Measurements from ENCODE around the gene DYSF.

Gene DYSF

DNA sequence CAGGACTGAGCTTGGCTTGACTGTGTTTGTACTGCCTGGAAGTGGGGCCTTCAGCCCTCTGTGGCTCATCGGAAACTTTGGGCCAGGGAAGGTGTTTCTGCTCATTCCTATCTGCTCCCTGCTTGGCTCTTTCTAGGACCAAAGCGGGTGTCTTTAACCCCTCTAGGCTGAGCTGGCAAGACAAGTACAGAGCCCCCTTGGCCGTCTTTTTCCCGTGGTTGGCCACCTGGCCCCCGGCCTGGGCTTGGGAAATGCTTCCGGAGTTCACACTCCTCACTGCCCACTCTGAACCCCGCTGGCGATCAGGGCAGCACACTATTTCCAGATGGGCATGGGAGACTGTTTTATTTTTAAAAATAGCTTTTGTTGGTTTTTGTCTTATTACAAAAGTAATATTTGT is 243.0 kb downstream of the DYSF start:
- Mint-ChIP-seq H3K27me3 (no peaks in the 10 kb centered on the region), H3K36me3 (ENCODE audit: low read depth) (no peaks in the 10 kb centered on the region), H3K4me1 (ENCODE audit: low read depth) (no peaks in the 10 kb centered on the region), H3K9me3 (no peaks in the 10 kb centered on the region), H3K4me3 (no peak overlapping the region), H3K27ac (no peak overlapping the region)

DNA sequence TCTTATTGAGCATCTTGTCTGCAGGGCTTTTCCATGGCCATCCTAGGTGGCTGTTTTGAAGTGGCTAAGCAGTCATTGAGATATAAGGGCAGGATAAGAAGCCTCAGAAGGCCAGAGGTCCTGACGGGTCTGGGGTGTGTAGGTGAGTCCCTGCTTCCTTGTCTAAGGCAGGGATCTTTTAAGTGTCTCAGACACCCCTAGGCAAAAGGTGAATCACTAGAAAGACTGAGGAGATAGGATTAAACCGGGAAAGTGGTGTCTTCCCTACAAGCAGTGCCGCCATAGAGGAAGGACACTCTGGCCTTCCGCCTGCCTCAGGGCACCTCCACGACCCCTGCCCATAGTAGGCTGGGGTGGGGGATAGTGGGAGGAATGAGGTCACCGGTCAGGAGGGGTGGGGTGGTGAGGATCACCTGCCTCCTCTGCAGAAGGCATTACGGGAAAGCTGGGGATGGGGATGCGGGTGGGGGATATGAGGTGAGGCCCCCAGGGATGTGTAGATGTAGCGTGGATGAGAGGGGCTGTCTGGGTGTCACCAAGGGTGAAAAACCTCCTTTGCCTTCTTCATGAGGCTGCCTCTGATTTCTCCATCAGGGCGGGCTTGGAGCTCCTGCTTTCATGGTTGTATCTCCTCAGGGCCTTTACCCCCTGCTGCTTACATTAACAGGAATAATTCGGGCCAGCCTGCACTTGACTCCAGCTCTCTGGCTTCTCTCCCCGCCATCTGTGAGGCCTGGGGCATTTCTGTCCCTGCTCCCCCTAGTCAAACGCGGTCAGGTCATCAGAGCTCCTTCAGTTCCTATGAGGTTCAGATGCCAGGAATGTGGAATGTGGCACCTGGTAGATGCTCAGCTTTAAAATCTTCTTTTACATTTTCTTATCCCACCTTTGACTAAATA is 244.0 kb downstream of the DYSF start:
- Mint-ChIP-seq H3K4me1 (ENCODE audit: low read depth) (no peaks in the 10 kb centered on the region), H3K4me3 (no peak overlapping the region), H3K36me3 (ENCODE audit: low read depth) (no peaks in the 10 kb centered on the region), H3K27me3 (no peaks in the 10 kb centered on the region), H3K9me3 (no peaks in the 10 kb centered on the region), H3K27ac (no peak overlapping the region)

DNA sequence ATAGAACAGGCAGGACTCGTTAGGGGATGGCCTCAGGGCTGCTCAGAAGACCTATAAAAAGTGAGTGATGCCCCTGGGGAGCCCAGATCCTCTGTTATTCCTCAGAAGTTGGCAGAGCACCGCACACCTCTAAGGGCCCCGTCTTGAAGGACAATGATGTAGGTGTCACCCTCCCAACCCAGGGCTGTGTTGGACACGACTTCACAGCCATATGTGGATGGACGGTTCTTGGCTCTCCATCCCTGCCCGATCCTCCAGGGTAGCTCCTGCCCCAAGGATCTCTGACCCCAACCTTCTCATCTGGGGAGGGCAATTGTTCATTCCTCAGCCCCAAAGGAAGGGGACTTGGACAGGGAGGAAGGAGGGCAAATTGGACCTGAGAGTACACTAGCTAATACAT is 246.1 kb downstream of the DYSF start:
- H3K4me3 Mint-ChIP-seq, result no peak overlapping the region
- H3K27ac Mint-ChIP-seq, result no peak overlapping the region
- H3K36me3 Mint-ChIP-seq (ENCODE audit: low read depth), result no peaks in the 10 kb centered on the region
- H3K27me3 Mint-ChIP-seq, result no peaks in the 10 kb centered on the region
- no peaks in the 10 kb centered on the region for H3K4me1 Mint-ChIP-seq (ENCODE audit: low read depth)
- no peaks in the 10 kb centered on the region for H3K9me3 Mint-ChIP-seq

DNA sequence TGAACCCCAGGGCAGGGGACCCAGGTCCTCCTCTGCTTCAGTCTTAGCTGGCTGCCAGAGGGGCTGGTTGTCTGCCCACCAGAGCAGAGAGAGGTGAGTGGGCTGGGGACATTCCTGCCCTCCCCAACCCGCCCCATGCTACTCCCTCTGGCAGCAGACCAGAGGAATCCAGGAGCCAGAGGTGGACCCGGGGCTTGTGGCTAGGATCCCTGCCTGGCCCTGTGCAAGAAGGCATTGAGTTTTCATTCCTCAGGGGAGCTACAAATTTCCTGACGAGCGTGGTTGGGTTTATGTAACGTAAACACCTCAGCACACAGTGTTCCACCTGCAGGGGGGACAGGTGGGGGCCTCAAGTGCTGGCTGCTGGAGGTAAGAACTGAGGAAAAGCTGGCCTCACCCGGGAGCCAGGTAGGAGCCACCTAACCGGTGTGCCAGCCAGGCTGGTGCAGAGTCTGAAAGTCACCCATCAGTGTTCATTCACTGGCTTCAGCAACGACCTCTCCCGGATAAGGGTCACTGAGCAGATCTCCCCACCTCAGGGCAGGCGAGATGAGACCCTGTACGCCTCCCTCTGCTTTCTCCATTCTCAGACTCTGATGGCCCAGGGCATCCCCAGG is 246.8 kb downstream of the DYSF start:
- no peaks in the 10 kb centered on the region for H3K36me3 Mint-ChIP-seq (ENCODE audit: low read depth)
- H3K9me3 Mint-ChIP-seq, result no peaks in the 10 kb centered on the region
- no peaks in the 10 kb centered on the region for H3K27me3 Mint-ChIP-seq
- H3K27ac Mint-ChIP-seq, result no peak overlapping the region
- no peaks in the 10 kb centered on the region for H3K4me1 Mint-ChIP-seq (ENCODE audit: low read depth)
- no peak overlapping the region for H3K4me3 Mint-ChIP-seq

DNA sequence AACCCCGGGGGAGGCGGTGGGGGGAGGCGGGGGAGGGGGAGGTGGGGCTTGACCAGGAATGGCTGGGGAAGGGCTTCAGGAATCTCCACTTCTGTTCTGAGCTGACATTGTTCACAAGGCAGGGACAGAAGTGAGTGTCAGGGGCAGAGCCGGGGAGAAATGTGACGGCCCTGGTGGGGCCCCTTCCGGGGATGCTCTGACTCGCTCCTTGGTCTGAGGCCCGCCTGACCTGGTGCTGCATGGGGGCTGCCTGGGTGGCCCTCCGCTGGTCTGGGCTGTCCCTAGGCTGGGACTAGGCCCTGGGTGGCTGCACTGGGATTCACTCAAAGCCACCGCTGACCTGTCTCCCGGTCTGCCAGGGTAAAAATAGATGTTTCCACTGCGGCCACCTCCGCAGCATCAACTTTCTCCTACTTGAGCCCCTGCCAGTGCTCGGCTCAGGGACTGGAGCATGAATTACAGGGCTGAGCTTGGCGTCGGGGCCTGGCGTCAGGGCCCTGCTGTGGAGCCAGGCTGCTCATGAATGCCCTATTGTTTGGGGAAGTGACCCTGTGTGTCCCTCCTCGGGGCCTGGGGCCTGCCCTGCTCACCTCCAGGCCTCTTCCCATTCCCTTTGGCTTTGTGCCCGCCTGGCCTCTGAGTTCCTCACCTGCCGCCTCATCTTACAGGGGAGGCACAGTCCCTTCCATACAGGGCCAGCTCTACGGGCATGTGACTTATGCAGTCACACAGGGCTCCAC is 247.5 kb downstream of the DYSF start:
- H3K9me3 Mint-ChIP-seq, result no peaks in the 10 kb centered on the region
- H3K4me1 Mint-ChIP-seq (ENCODE audit: low read depth), result no peaks in the 10 kb centered on the region
- H3K36me3 Mint-ChIP-seq (ENCODE audit: low read depth), result no peaks in the 10 kb centered on the region
- no peak overlapping the region for H3K4me3 Mint-ChIP-seq
- no peaks in the 10 kb centered on the region for H3K27me3 Mint-ChIP-seq
- no peak overlapping the region for H3K27ac Mint-ChIP-seq

DNA sequence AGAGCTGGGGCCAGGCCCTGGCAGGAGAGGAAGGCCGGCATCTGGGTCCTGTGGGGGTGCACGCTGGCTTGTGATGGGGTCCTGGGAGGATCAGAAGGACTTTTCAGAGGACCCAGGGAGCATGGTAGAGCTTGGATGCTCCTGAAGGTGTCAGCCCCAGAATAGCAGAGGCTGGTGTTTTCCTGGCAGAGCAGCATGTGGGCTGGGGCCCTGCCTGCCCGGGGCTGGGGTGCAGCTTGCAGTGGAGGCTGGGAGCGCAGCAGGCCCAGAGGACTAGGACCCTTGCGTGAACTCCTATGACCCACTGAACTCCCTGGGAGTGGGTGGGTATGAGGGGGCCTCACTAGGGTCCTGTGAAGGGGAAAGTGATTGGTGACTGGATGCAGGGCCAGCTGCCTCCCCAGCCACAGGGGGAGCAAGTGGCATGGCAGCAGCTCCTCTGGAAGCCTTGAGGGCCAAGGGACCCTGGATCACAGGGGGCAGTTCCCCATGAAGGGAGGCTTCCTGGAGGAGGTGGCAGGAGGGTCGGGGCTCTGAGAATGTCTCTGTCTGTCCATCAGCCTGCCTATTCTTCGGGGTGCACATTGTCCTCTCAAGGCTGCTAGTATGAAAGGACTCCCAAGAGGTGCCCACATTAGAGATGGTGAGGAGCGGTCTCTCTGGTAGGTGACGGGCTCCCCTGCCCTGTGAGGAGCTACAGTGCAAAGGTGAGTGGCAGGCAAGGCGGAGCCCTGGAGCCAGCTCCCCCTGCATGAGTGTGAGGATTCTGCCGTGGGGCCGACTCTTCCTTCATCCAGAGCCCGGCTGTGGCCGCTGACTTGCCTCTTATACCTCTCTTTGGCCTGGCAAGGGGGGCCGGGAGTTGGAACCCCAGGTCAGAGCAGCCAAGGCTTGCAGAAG is 249.0 kb downstream of the DYSF start:
- Mint-ChIP-seq H3K27ac (no peak overlapping the region), H3K27me3 (no peaks in the 10 kb centered on the region), H3K4me3 (no peak overlapping the region), H3K4me1 (ENCODE audit: low read depth) (no peaks in the 10 kb centered on the region), H3K9me3 (no peaks in the 10 kb centered on the region), H3K36me3 (ENCODE audit: low read depth) (no peaks in the 10 kb centered on the region)

DNA sequence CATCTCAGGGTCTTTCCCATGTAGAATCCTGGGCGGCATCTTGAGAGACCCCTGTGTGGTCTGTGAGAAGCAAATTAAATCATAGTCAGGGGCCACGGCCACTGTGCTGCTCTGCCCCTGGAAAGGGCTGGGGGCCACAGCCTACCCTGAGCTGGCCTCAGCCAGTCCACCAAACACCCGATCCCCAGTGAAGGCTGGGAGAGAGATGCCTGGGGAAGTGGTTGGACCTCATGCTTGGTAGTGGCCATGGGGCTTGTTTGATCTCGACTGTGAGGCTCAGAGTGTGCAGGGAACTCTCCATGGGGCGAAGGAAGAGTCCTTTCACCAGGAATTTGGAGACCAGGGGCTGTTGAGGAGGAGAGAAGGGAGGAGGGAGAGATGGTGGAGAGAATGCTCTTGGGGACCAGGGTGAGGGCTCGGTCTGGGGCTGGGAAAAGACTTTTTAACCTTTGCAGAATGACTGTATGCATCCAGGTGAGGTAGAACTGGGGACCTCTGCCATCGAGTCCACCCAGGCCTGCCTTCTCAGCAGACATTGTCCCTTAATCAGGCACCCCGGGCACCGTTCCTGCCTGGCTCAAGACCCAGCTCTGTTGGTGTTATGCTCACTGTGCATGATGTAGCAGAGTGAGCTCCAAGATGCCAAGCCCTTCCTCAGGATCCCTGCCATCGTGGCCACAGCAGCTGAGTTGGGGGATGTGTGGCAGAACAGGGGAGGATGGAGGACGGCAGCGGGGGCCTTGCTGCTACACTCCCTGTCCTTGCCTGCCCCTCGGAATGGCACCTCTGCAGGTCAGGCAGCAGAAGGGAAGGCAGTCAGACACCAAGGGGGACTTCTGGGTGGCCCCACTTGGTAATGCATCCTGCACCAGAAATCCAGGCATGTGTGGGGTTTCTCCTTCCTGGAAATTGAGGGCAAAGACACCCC is 249.9 kb downstream of the DYSF start:
- H3K27me3 Mint-ChIP-seq, result no peaks in the 10 kb centered on the region
- no peaks in the 10 kb centered on the region for H3K9me3 Mint-ChIP-seq
- H3K4me1 Mint-ChIP-seq (ENCODE audit: low read depth), result no peaks in the 10 kb centered on the region
- H3K27ac Mint-ChIP-seq, result no peak overlapping the region
- no peaks in the 10 kb centered on the region for H3K36me3 Mint-ChIP-seq (ENCODE audit: low read depth)
- no peak overlapping the region for H3K4me3 Mint-ChIP-seq

DNA sequence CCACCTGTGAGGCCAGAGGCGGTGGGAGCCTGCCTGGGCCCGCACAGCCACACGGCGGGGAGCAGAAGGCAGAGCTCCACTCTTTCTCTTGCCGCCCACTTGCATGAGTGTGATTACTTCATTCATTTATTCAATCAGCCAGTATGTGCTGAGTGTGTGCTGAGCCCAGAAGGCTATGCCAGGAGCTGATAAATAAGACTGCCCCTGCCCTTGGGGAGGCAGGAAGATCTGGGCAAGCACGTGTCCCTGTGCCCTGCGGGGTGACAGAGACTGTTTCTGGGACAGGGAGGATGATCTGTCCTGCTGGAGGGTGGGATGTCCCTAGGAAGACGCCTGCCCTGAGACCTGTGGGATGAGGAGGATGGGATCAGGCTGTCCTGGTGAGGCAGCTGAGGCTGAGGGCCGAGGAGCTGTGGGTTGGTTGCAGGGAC is 250.8 kb downstream of the DYSF start:
- Mint-ChIP-seq H3K4me3 (no peak overlapping the region), H3K27me3 (no peaks in the 10 kb centered on the region), H3K27ac (no peak overlapping the region), H3K36me3 (ENCODE audit: low read depth) (no peaks in the 10 kb centered on the region), H3K9me3 (no peaks in the 10 kb centered on the region), H3K4me1 (ENCODE audit: low read depth) (no peaks in the 10 kb centered on the region)

DNA sequence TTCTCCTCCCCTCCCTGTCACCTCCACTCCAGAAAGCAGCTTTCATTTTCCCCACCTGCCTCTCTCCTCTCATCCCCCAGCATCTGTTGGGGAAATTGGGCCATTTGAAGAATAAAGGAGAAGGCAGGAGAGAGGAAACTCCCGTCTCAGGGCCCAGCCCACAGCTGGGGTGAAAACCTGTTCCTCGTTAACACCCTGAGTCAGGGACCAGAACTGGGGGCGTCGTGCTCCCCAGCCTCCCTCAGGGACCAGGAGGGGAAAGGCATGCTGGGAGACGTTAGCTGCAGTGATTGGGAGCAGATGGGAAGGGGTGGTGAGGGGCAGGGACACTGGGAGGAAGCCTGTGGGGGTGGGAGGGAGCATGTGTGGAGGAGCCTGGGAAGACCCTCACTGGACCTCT is 251.3 kb downstream of the DYSF start:
- Mint-ChIP-seq H3K27ac (no peak overlapping the region), H3K4me1 (ENCODE audit: low read depth) (no peaks in the 10 kb centered on the region), H3K9me3 (no peaks in the 10 kb centered on the region)

DNA sequence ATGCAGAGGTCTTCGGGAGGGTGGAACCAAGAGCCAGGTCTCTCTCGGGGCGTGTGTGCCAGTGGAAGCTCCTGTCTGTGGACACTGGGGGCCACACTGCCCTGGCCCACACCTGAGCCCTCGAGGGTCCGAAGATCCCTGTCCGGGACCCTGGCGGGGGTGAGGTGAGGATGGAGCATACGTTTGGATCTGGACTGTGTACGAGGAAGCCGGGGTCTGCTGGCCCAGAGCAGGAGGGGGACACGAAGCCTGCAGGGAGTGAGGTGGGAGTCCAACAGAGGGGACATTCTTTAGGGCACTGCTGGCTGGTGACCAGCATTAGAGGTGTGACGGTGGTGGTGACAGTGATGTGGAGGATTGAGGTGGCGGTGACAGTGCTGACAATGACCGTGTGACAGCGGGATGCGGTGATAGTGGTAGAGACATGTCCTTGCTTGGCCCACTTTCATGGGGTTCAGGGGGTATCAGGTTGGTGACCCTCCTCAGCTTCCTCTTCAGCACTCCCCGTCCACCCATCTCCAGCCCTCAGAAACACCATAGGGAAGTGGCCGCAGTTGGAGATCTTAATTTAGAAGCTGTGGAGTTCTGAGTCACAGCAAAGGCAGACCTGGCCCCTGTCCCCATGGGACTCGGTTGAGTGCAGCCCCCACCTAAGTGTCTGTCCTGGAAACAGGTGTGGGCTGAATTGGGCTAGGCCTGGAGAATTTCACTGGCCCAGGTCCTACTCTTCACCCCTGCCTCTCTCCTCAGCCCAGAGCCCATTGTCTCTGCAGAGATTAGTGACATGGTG is 252.0 kb downstream of the DYSF start:
- Mint-ChIP-seq H3K4me1 (ENCODE audit: low read depth) (no peaks in the 10 kb centered on the region), H3K27ac (no peak overlapping the region), H3K36me3 (ENCODE audit: low read depth) (no peaks in the 10 kb centered on the region), H3K9me3 (no peaks in the 10 kb centered on the region), H3K27me3 (no peaks in the 10 kb centered on the region), H3K4me3 (no peak overlapping the region)

More for the DNA sequence above, 251.3 kb downstream of the DYSF start:
- Mint-ChIP-seq H3K36me3 (ENCODE audit: low read depth) (no peaks in the 10 kb centered on the region), H3K4me3 (no peak overlapping the region), H3K27me3 (no peaks in the 10 kb centered on the region)

DNA sequence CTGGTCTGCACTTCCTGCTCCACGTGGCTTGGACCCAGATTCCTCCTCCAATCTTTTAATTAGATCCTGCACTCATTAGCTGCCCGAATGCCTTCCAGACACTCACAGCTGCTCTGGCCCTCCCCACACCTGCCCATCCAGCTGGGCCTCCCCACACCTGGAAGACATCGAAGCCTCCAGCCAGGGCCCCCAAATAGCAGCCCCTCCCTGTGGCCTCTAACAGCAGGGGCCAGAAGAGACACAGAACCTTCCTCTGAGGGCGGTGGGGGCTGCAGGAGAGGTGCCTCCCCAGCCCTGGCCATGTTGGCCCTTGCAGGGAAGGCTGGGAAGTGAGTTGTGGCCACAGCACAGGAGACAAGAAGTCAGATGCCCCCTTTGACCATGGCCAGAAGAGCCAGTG is 252.8 kb downstream of the DYSF start:
- Mint-ChIP-seq H3K4me3 (no peak overlapping the region), H3K27me3 (no peaks in the 10 kb centered on the region), H3K36me3 (ENCODE audit: low read depth) (no peaks in the 10 kb centered on the region), H3K4me1 (ENCODE audit: low read depth) (no peaks in the 10 kb centered on the region), H3K27ac (no peak overlapping the region), H3K9me3 (no peaks in the 10 kb centered on the region)

DNA sequence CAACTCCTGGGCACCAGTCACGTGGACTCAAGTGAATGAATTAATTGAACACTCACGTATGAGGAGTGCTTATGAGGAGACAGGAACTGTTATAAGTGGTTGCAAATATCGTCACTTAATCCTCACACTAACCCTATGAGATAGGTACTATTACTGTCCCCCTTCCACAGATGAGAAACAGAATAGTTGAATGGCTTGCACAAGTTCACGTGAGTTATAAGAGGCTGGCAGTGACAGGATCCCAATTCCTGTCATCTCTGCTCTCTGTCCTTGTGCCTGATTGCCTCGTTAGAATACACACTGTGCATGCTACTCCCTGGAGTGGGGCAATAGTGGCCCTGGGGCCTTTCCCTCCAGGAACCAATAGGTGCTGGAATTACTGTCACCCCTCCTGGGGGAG is 253.5 kb downstream of the DYSF start:
- Mint-ChIP-seq H3K4me3 (no peak overlapping the region), H3K36me3 (ENCODE audit: low read depth) (no peaks in the 10 kb centered on the region), H3K9me3 (no peaks in the 10 kb centered on the region), H3K27me3 (peaks cover 3% of the 10 kb centered on the region), H3K27ac (no peak overlapping the region), H3K4me1 (ENCODE audit: low read depth) (no peaks in the 10 kb centered on the region)
